ENCODE results near the gene PSMD6.

PSMD6 gene

DNA sequence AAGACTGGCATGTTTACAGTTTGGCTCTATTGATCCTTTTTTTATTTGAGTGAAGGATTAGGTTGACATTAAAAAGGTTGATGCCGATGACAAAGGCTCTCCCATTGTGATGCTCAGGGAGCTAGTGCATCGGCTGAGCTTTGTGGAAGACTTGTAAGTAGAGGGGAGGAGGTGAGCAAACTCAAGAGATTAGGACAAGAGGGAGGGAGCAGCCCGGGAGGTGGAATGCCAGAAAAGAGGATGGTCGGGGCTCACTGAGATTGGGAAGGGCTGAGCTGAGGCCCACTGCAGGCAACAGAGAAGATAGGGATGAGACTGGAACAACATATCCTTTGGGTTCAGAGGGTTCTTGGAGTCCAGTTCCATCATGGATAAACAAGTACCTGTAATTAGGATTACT lies 26.5 kb upstream of the PSMD6 start:
- DNase-seq (ENCODE audit: extremely low read depth, insufficient read length) = no peak
- H3K36me3 ChIP-seq (ENCODE audit: control insufficient read depth, insufficient read depth, low read length) = no peaks in the 10 kb centered on the region
- TF ChIP-seq, protein P1, sequence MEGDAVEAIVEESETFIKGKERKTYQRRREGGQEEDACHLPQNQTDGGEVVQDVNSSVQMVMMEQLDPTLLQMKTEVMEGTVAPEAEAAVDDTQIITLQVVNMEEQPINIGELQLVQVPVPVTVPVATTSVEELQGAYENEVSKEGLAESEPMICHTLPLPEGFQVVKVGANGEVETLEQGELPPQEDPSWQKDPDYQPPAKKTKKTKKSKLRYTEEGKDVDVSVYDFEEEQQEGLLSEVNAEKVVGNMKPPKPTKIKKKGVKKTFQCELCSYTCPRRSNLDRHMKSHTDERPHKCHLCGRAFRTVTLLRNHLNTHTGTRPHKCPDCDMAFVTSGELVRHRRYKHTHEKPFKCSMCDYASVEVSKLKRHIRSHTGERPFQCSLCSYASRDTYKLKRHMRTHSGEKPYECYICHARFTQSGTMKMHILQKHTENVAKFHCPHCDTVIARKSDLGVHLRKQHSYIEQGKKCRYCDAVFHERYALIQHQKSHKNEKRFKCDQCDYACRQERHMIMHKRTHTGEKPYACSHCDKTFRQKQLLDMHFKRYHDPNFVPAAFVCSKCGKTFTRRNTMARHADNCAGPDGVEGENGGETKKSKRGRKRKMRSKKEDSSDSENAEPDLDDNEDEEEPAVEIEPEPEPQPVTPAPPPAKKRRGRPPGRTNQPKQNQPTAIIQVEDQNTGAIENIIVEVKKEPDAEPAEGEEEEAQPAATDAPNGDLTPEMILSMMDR (IDR thresholded peaks at IDR 0.05; ENCODE audit: insufficient read depth, low read length, poor library complexity, severe bottlenecking) = no peak
- H3K27me3 ChIP-seq (replicated peaks; ENCODE audit: control insufficient read depth, insufficient read depth, low read length) = no peaks in the 10 kb centered on the region
- no peak overlapping the region for H3K4me3 ChIP-seq (replicated peaks; ENCODE audit: low read depth, low read length)

- Histone ChIP-seq H3K36me3 (ENCODE audit: control insufficient read depth, insufficient read depth, low read length) (no peaks in the 10 kb centered on the region), H3K4me3 (replicated peaks; ENCODE audit: low read depth, low read length) (no peak overlapping the region), H3K27me3 (replicated peaks; ENCODE audit: control insufficient read depth, insufficient read depth, low read length) (no peaks in the 10 kb centered on the region)
- no peak for DNase-seq (ENCODE audit: extremely low read depth, insufficient read length)
- TF ChIP-seq, protein P1 (IDR thresholded peaks at IDR 0.05; ENCODE audit: insufficient read depth, low read length, poor library complexity, severe bottlenecking) = no peak
Measured at GRCh38 chr3:64049136-64049535, 25.8 kb upstream of the PSMD6 start.

DNA sequence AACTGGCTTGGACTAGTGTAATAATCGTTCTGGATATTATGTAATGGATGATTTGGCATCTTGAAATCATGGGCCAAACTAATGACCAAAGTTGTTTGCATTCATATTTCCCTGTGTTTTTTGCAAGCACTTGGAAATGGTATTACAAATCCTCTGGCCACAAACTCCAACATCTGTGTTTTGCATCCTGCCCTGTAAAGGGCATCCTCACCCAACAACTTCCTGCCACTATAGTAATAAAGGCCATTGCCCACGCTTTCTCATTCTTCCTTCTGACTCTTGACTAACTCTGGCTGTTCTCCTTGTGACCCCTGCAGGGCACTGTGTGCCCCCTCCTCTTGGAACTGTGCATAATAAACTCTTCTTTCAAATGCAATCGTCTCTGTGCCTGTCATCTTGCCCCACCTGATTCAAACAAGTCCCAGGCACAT lies 25.4 kb upstream of the PSMD6 start:
- DNase-seq (ENCODE audit: extremely low read depth, insufficient read length) = no peak

GRCh38 chr3:64047787-64048186 lies 24.5 kb upstream of the PSMD6 start:
- no peak overlapping the region for H3K4me3 ChIP-seq (replicated peaks; ENCODE audit: low read depth, low read length)
- TF ChIP-seq, protein P1 (IDR thresholded peaks at IDR 0.05; ENCODE audit: insufficient read depth, low read length, poor library complexity, severe bottlenecking) = no peak
- H3K36me3 ChIP-seq (ENCODE audit: control insufficient read depth, insufficient read depth, low read length) = no peaks in the 10 kb centered on the region
- no peak for DNase-seq (ENCODE audit: extremely low read depth, insufficient read length)
- H3K27me3 ChIP-seq (replicated peaks; ENCODE audit: control insufficient read depth, insufficient read depth, low read length) = no peaks in the 10 kb centered on the region

More for the DNA sequence above, 25.4 kb upstream of the PSMD6 start:
- Histone ChIP-seq H3K36me3 (ENCODE audit: control insufficient read depth, insufficient read depth, low read length) (no peaks in the 10 kb centered on the region), H3K4me3 (replicated peaks; ENCODE audit: low read depth, low read length) (no peak overlapping the region), H3K27me3 (replicated peaks; ENCODE audit: control insufficient read depth, insufficient read depth, low read length) (no peaks in the 10 kb centered on the region)
- TF ChIP-seq, protein P1 (IDR thresholded peaks at IDR 0.05; ENCODE audit: insufficient read depth, low read length, poor library complexity, severe bottlenecking) = no peak

DNA sequence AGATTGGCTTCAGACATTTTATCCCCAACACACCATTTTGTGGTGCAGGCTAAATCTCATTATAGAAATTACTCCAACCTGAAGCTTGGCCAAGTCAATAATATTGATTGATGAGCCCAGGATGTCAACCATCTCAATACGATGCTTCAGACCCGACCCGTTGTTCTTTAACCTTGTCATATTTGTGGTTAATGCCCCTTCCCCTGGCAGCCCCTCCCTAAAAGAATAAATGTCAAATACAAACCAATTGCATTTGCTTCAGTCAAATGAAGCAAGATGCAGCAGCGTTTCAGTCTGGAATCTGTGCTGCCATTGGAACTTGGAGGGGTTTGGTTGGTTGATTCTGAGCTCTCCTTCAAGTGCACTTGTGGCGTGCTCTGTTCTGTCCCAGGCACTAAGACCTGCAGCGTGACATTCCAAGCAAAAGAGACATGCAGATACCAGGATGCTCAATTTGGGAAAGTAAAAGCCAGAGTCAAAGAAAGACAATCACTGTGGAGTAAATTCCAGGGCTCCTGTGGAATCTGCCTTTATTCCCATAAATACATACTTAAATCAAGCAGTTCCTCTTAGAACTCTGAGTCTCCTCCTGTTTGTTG lies 23.8 kb upstream of the PSMD6 start:
- no peaks in the 10 kb centered on the region for H3K27me3 ChIP-seq (replicated peaks; ENCODE audit: control insufficient read depth, insufficient read depth, low read length)
- no peak for DNase-seq (ENCODE audit: extremely low read depth, insufficient read length)
- no peaks in the 10 kb centered on the region for H3K36me3 ChIP-seq (ENCODE audit: control insufficient read depth, insufficient read depth, low read length)
- TF ChIP-seq, protein P1 (IDR thresholded peaks at IDR 0.05; ENCODE audit: insufficient read depth, low read length, poor library complexity, severe bottlenecking) = no peak
- no peak overlapping the region for H3K4me3 ChIP-seq (replicated peaks; ENCODE audit: low read depth, low read length)

DNA sequence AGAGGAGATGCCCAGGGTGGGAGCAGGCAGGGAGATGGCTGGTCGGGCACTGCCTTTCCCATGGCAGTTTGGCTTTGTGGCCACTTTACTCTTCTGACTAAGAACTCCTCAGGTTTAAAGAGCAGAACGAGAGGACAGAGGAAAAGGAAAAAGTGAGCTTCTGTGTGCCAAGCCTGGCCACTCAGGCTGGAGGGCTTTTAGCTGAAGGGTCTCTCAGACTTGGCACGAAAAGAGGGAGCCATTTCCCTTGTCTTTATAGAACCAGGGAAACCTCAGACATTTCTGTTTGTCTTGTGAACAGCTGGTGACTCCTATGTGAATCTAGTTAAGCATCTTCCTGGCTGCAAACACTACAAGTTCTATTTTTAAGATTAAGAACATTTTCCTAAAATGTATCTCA lies 23.3 kb upstream of the PSMD6 start:
- H3K4me3 ChIP-seq (replicated peaks; ENCODE audit: low read depth, low read length) = no peak overlapping the region
- no peak for DNase-seq (ENCODE audit: extremely low read depth, insufficient read length)
- TF ChIP-seq, protein P1 (IDR thresholded peaks at IDR 0.05; ENCODE audit: insufficient read depth, low read length, poor library complexity, severe bottlenecking) = no peak
- no peaks in the 10 kb centered on the region for H3K36me3 ChIP-seq (ENCODE audit: control insufficient read depth, insufficient read depth, low read length)
- H3K27me3 ChIP-seq (replicated peaks; ENCODE audit: control insufficient read depth, insufficient read depth, low read length) = no peaks in the 10 kb centered on the region
